ENCODE data around the gene CDSN.

DNA sequence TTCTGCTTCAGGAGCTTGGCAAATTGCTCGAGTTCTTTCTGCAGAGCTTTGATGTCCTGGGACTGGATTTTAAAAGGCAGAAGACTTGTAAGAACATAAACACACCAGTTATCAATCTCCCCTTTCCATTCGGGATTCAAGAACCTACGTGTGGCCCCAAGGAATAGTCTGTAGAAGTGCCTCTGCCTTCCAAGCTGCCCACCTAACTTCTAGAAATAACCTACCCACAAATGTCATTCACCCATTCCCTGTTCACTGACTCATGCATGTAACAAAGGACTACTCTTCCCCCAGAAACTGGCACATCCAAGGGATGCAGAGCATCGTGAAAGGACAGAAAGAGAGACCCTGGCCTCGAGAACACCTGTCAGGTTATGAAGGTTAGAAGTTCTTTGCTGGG is 45.7 kb upstream of the CDSN start:
- TF ChIP-seq, protein P1, sequence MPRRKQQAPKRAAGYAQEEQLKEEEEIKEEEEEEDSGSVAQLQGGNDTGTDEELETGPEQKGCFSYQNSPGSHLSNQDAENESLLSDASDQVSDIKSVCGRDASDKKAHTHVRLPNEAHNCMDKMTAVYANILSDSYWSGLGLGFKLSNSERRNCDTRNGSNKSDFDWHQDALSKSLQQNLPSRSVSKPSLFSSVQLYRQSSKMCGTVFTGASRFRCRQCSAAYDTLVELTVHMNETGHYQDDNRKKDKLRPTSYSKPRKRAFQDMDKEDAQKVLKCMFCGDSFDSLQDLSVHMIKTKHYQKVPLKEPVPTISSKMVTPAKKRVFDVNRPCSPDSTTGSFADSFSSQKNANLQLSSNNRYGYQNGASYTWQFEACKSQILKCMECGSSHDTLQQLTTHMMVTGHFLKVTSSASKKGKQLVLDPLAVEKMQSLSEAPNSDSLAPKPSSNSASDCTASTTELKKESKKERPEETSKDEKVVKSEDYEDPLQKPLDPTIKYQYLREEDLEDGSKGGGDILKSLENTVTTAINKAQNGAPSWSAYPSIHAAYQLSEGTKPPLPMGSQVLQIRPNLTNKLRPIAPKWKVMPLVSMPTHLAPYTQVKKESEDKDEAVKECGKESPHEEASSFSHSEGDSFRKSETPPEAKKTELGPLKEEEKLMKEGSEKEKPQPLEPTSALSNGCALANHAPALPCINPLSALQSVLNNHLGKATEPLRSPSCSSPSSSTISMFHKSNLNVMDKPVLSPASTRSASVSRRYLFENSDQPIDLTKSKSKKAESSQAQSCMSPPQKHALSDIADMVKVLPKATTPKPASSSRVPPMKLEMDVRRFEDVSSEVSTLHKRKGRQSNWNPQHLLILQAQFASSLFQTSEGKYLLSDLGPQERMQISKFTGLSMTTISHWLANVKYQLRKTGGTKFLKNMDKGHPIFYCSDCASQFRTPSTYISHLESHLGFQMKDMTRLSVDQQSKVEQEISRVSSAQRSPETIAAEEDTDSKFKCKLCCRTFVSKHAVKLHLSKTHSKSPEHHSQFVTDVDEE (CRISPR knock-in tag; IDR thresholded peaks at IDR 0.05): no peak
- TF ChIP-seq ZNF565 (CRISPR knock-in tag; conservative IDR thresholded peaks at IDR 0.05; ENCODE audit: low read depth) (no peak), ZFP3 (CRISPR knock-in tag; IDR thresholded peaks at IDR 0.05) (no peak), ZNF70 (CRISPR knock-in tag; IDR thresholded peaks at IDR 0.05) (no peak), RARB (CRISPR knock-in tag; IDR thresholded peaks at IDR 0.05) (no peak), ZNF8 (CRISPR knock-in tag; IDR thresholded peaks at IDR 0.05) (no peak), SNAI2 (CRISPR knock-in tag; IDR thresholded peaks at IDR 0.05) (no peak)
- TF ChIP-seq, protein P2, sequence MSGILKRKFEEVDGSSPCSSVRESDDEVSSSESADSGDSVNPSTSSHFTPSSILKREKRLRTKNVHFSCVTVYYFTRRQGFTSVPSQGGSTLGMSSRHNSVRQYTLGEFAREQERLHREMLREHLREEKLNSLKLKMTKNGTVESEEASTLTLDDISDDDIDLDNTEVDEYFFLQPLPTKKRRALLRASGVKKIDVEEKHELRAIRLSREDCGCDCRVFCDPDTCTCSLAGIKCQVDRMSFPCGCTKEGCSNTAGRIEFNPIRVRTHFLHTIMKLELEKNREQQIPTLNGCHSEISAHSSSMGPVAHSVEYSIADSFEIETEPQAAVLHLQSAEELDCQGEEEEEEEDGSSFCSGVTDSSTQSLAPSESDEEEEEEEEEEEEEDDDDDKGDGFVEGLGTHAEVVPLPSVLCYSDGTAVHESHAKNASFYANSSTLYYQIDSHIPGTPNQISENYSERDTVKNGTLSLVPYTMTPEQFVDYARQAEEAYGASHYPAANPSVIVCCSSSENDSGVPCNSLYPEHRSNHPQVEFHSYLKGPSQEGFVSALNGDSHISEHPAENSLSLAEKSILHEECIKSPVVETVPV (CRISPR knock-in tag; IDR thresholded peaks at IDR 0.05): no peak
